ENCODE results near the gene FLNB.

DNA sequence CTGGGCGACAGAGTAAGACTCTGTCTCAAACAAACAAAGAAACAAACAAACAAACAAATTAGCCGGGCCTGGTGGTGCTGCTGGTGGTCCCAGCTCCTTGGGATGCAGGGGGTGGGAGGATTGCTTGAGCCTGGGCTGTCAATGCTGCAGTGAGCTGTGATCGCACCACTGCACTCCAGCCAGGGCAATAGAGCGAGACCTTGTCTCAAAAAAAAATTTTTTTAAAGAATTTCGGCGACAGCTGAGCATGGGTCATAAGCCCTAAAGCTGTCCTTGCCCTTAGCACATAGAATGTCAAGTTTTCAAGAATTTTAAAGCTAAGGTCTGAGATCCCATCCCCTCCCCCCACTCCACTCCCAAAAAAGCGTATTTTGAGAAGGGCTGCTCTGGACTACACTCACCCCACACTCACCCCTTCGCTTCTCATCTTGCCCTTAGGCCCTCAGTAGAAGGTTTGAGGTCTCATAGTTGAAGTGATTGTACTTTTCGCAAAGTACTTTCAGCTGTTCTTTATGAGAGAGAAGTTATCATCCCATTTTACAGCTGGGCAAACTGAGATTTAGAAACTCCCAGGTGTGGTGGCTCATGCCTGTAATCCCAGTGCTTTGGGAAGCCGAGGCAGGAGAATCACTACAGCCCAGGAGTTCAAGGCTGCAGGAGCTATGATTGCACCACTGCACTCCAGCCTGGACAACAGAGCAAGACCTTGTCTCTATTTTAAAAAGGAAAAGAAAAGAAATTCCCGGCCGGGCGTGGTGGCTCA is 34.3 kb upstream of the FLNB start:
- TF ChIP-seq, protein P1, sequence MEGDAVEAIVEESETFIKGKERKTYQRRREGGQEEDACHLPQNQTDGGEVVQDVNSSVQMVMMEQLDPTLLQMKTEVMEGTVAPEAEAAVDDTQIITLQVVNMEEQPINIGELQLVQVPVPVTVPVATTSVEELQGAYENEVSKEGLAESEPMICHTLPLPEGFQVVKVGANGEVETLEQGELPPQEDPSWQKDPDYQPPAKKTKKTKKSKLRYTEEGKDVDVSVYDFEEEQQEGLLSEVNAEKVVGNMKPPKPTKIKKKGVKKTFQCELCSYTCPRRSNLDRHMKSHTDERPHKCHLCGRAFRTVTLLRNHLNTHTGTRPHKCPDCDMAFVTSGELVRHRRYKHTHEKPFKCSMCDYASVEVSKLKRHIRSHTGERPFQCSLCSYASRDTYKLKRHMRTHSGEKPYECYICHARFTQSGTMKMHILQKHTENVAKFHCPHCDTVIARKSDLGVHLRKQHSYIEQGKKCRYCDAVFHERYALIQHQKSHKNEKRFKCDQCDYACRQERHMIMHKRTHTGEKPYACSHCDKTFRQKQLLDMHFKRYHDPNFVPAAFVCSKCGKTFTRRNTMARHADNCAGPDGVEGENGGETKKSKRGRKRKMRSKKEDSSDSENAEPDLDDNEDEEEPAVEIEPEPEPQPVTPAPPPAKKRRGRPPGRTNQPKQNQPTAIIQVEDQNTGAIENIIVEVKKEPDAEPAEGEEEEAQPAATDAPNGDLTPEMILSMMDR (IDR thresholded peaks at IDR 0.05; ENCODE audit: low read length), result no peak
- no peak for TF ChIP-seq EZH2 (optimal IDR thresholded peaks at IDR 0.05; ENCODE audit: low read depth, low read length)
